H9 (cell line): ENCODE results near the gene C2orf72. TPM values are rescaled to one million over a fixed set of nuclear protein-coding genes. Genes with fewer than 3 reads are reported as not detected.

Experiments
- DNase-seq: peaks from one replicate; pipeline ENCODE4 v3.0.0-alpha.2; 2017
- H2AFZ ChIP-seq: one replicate; pipeline ENCODE4 v1.6.1; 2013; ENCODE audit warnings: mild to moderate bottlenecking, low read length, control low read depth, moderate library complexity
- H2AK5ac ChIP-seq: 2 replicates; pipeline ENCODE4 v1.6.1; 2013; ENCODE audit warnings: low read length, control low read depth, mixed read lengths; ENCODE audit not compliant: insufficient read length
- H2BK120ac ChIP-seq: one replicate; pipeline ENCODE4 v1.6.1; 2013; ENCODE audit warnings: low read depth, mild to moderate bottlenecking, low read length, control low read depth, inconsistent platforms; ENCODE audit not compliant: poor library complexity, severe bottlenecking
- H2BK12ac ChIP-seq: 2 replicates; pipeline ENCODE4 v1.6.1; 2013; ENCODE audit warnings: low read length, control low read depth, mixed read lengths, low read depth; ENCODE audit not compliant: insufficient read length
- H2BK15ac ChIP-seq: 2 replicates; pipeline ENCODE4 v1.6.1; 2013; ENCODE audit warnings: low read depth, low read length, control low read depth
- H2BK20ac ChIP-seq: one replicate; pipeline ENCODE4 v1.6.1; 2013; ENCODE audit warnings: low read depth, mild to moderate bottlenecking, low read length, control low read depth, inconsistent platforms; ENCODE audit not compliant: poor library complexity, severe bottlenecking
- H2BK5ac ChIP-seq: 2 replicates; pipeline ENCODE4 v1.6.1; 2013; ENCODE audit warnings: low read length, control low read depth, mixed read lengths; ENCODE audit not compliant: insufficient read length
- H3K14ac ChIP-seq: 2 replicates; pipeline ENCODE4 v1.6.1; 2013; ENCODE audit warnings: low read length, control low read depth; ENCODE audit not compliant: insufficient read depth
- H3K18ac ChIP-seq: 2 replicates; pipeline ENCODE4 v1.6.1; 2013; ENCODE audit warnings: low read depth, mild to moderate bottlenecking, mixed read lengths, low read length, control low read depth; ENCODE audit not compliant: insufficient read length
- H3K23ac ChIP-seq: 2 replicates; pipeline ENCODE4 v1.6.1; 2013; ENCODE audit warnings: low read length, control low read depth, mixed read lengths, low read depth; ENCODE audit not compliant: insufficient read length
- H3K23me2 ChIP-seq: 2 replicates; pipeline ENCODE4 v1.6.1; 2013; ENCODE audit warnings: low read depth, mild to moderate bottlenecking, mixed read lengths, low read length, control low read depth; ENCODE audit not compliant: insufficient read length, poor library complexity, severe bottlenecking
- H3K27ac ChIP-seq: 2 replicates; pipeline ENCODE4 v1.5.1; 2013; ENCODE audit warnings: low read length, control low read depth, mixed read lengths, low read depth; ENCODE audit not compliant: insufficient read length
- H3K27me3 ChIP-seq: 2 replicates; pipeline ENCODE4 v1.6.1; 2013; ENCODE audit warnings: low read length, control low read depth, inconsistent platforms; ENCODE audit not compliant: insufficient read depth
- H3K4ac ChIP-seq: 2 replicates; pipeline ENCODE4 v1.6.1; 2013; ENCODE audit warnings: low read depth, mild to moderate bottlenecking, control low read depth, inconsistent platforms, low read length, moderate library complexity
- H3K4me1 ChIP-seq: 2 replicates; pipeline ENCODE4 v1.6.1; 2013; ENCODE audit warnings: low read length, control low read depth, inconsistent platforms; ENCODE audit not compliant: insufficient read depth
- H3K4me2 ChIP-seq: 2 replicates; pipeline ENCODE4 v1.6.1; 2013; ENCODE audit warnings: low read length, control low read depth, mixed read lengths; ENCODE audit not compliant: insufficient read length, insufficient read depth
- H3K56ac ChIP-seq: 2 replicates; pipeline ENCODE4 v1.6.1; 2013; ENCODE audit warnings: low read depth, mild to moderate bottlenecking, mixed read lengths, low read length, control low read depth; ENCODE audit not compliant: insufficient read length
- H3K79me1 ChIP-seq: 2 replicates; pipeline ENCODE4 v1.6.1; 2013; ENCODE audit warnings: low read depth, mild to moderate bottlenecking, moderate library complexity, low read length, control low read depth, inconsistent platforms; ENCODE audit not compliant: insufficient read depth, poor library complexity, severe bottlenecking
- H3K79me2 ChIP-seq: 2 replicates; pipeline ENCODE4 v1.6.1; 2013; ENCODE audit warnings: low read length, control low read depth, inconsistent platforms; ENCODE audit not compliant: insufficient read depth
- H3K9ac ChIP-seq: 2 replicates; pipeline ENCODE4 v1.6.1; 2013; ENCODE audit warnings: low read length, control low read depth, mixed read lengths; ENCODE audit not compliant: insufficient read length; ENCODE audit errors: extremely low read depth
- H3K9me3 ChIP-seq: one replicate; pipeline ENCODE4 v1.6.1; 2013; ENCODE audit warnings: low read depth, low read length, inconsistent platforms; ENCODE audit not compliant: control insufficient read depth
- H3T11ph ChIP-seq: one replicate; pipeline ENCODE4 v1.6.1; 2013; ENCODE audit warnings: mild to moderate bottlenecking, low read length, control low read depth, inconsistent platforms
- H4K20me1 ChIP-seq: one replicate; pipeline ENCODE4 v1.6.1; 2013; ENCODE audit not compliant: control insufficient read depth, insufficient read length, insufficient read depth
- H4K5ac ChIP-seq: 2 replicates; pipeline ENCODE4 v1.6.1; 2013; ENCODE audit warnings: low read depth, mild to moderate bottlenecking, mixed read lengths, low read length, control low read depth; ENCODE audit not compliant: insufficient read length
- H4K8ac ChIP-seq: replicated peaks from 2 replicates; pipeline ENCODE4 v1.6.1; 2013; ENCODE audit warnings: low read length, control low read depth, mixed read lengths, low read depth; ENCODE audit not compliant: insufficient read length
- H4K91ac ChIP-seq: 2 replicates; pipeline ENCODE4 v1.6.1; 2013; ENCODE audit warnings: low read depth, mild to moderate bottlenecking, moderate library complexity, mixed read lengths, low read length, control low read depth; ENCODE audit not compliant: insufficient read length
- H3K27ac Mint-ChIP-seq, 3 experiments: 2 replicates in 2 of 3; 3 replicates in 1 of 3; pipeline ENCODE4 v1.8.0; 2020 to 2021; ENCODE audit warnings: mixed read lengths in 3 of 3, mild to moderate bottlenecking in 1 of 3, moderate library complexity in 1 of 3
- H3K27me3 Mint-ChIP-seq: 2 replicates; pipeline ENCODE4 v1.8.0; 2021; ENCODE audit warnings: low read depth, mild to moderate bottlenecking, moderate library complexity, mixed read lengths
- H3K36me3 Mint-ChIP-seq, 3 experiments: 2 replicates in 2 of 3; 3 replicates in 1 of 3; pipeline ENCODE4 v1.8.0; 2020 to 2021; ENCODE audit warnings: low read depth in 3 of 3, mixed read lengths in 3 of 3; ENCODE audit not compliant: insufficient read depth in 1 of 3
- H3K4me1 Mint-ChIP-seq, 2 experiments: 2 replicates each; pipeline ENCODE4 v1.8.0; 2020; ENCODE audit warnings: mixed read lengths in 2 of 2
- H3K4me3 Mint-ChIP-seq, 2 experiments: 2 replicates in 1 of 2; 3 replicates in 1 of 2; pipeline ENCODE4 v1.8.0; 2020 to 2021; ENCODE audit warnings: mild to moderate bottlenecking in 2 of 2, mixed read lengths in 2 of 2, moderate library complexity in 1 of 2
- H3K9me3 Mint-ChIP-seq, 2 experiments: 2 replicates in 1 of 2; 3 replicates in 1 of 2; pipeline ENCODE4 v1.8.0; 2020; ENCODE audit warnings: mild to moderate bottlenecking in 2 of 2, mixed read lengths in 2 of 2, moderate library complexity in 1 of 2
- WGBS: extraction: QIAGEN DNeasy Blood & Tissue Kit; methylation state at CpG from one replicate; pipeline ENCODE4 v1.1.7; 2013; ENCODE audit warnings: missing lambda C conversion rate, low lambda C conversion rate, mixed read lengths; ENCODE audit not compliant: insufficient read length; ENCODE audit errors: extremely low coverage; 5-methylcytosine and 5-hydroxymethylcytosine counted together
- total RNA-seq: library from RNA; stranded (reverse); gene quantifications from 2 replicates; pipeline ENCODE4 v1.2.1, GENCODE V29; 2021
- TF ChIP-seq, protein P1 (sequence below): fragments of 200-600 bp; sonication (generic); conservative IDR thresholded peaks from 3 replicates; pipeline ENCODE4 v1.8.0; 2021; ENCODE audit warnings: antibody characterized with exemption, mild to moderate bottlenecking

Gene C2orf72
- total RNA-seq, 1 experiment from 2014 or later = 1.0 TPM

DNA sequence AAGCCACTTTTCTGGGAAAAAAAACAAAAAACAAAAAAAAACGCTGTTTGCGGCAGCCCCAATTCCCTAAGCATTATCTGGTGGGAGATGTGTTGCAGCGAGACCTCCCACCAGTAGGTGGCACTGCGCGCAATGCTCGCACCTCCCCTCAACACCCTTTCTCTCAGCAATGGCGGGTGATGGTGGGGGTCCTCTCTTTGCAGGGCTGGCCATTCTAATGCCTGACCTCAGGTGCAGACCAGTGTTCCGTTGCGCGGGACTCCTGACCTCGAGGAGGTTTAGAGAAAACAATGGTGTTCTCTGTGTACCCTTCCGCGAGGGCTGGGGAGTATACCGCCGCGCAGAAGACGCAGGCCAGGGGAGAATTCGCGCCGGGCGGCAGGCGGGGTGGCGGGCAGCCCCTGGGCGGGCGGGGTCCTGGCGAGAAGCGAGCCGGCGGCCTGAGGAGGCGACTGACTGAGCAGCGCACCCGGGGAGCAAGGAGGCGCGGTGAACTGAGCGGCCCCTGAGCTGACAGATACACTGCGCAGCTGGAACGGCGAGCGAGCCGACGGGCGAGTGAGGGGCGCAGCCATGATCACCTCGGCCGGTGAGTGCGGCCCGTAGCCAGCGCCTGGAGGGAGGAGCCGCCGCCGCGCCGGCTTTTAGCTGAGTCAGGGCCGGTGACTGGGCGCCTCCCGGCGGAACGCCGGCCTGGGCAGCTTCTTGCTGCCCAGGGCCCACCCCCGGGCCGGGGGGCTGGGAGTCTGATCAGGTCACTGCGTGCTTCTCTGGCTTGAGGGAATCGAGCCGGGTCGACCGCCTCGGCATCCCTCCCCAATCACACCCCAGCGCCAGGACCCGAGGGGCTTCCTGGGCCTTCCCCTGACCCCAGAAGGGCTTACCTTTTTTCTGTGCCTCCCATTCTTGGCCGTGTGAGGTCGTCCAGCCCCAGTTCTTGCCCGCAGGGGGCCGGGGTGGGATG, 19.4 kb downstream of the C2orf72 start, which contains the start of gene PSMD1:
PSMD1 (plus strand) TSS at position 415 of the 964 bp plus-strand sequence; CDS start at position 574, 159 bp downstream.
- no peak within 1 kb of the TSS for H2AFZ ChIP-seq
- no peak within 1 kb of the TSS for H4K91ac ChIP-seq
- no peaks in the 10 kb centered on the region for H4K20me1 ChIP-seq
- H3K4me1 Mint-ChIP-seq = peaks cover 20 to 30% of the 10 kb centered on the region in 2 experiments
- H3K27me3 Mint-ChIP-seq = peaks cover 34% of the 10 kb centered on the region
- H3K9me3 Mint-ChIP-seq = no peaks in the 10 kb centered on the region; a peak in 1 of 5 replicates
- H3K23me2 ChIP-seq = peaks cover 6% of the 10 kb centered on the region
- H2BK20ac ChIP-seq = no peak within 1 kb of the TSS
- TF ChIP-seq, protein P1, sequence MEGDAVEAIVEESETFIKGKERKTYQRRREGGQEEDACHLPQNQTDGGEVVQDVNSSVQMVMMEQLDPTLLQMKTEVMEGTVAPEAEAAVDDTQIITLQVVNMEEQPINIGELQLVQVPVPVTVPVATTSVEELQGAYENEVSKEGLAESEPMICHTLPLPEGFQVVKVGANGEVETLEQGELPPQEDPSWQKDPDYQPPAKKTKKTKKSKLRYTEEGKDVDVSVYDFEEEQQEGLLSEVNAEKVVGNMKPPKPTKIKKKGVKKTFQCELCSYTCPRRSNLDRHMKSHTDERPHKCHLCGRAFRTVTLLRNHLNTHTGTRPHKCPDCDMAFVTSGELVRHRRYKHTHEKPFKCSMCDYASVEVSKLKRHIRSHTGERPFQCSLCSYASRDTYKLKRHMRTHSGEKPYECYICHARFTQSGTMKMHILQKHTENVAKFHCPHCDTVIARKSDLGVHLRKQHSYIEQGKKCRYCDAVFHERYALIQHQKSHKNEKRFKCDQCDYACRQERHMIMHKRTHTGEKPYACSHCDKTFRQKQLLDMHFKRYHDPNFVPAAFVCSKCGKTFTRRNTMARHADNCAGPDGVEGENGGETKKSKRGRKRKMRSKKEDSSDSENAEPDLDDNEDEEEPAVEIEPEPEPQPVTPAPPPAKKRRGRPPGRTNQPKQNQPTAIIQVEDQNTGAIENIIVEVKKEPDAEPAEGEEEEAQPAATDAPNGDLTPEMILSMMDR = peak; percentile 94
- H2BK12ac ChIP-seq = no peak within 1 kb of the TSS
- peaks cover 5 to 7% (median 6%) of the 10 kb centered on the region in 3 experiments; a peak in 6 of 7 replicates for H3K36me3 Mint-ChIP-seq
- H3K14ac ChIP-seq = peak within 1 kb of the TSS; percentile 79
- no CpG with 5 or more reads among the region's 73 CpGs for WGBS
- peak within 1 kb of the TSS; percentile 100 for H3K27ac Mint-ChIP-seq
- peak within 1 kb of the TSS; percentile 99 for H3K4me2 ChIP-seq
- no peak within 1 kb of the TSS for H4K8ac ChIP-seq
- no peak within 1 kb of the TSS for H3K4ac ChIP-seq
- peak; percentile 93 for DNase-seq
- H2BK5ac ChIP-seq = peak within 1 kb of the TSS; percentile 31
- H3K4me3 Mint-ChIP-seq = peak within 1 kb of the TSS; percentile 91 to 96
- peak within 1 kb of the TSS; percentile 88 for H3K18ac ChIP-seq
- peak within 1 kb of the TSS; percentile 80 for H3K9ac ChIP-seq
- H4K5ac ChIP-seq = peak within 1 kb of the TSS; percentile 65
- H3K79me1 ChIP-seq = peaks cover 2% of the 10 kb centered on the region
- no peaks in the 10 kb centered on the region; the same call in 1 of the 2 replicates for H3K4me1 ChIP-seq
- no peak within 1 kb of the TSS for H2BK15ac ChIP-seq
- H3K79me2 ChIP-seq = peaks cover 31% of the 10 kb centered on the region; the same call in 1 of the 2 replicates
- H3K23ac ChIP-seq = no peak within 1 kb of the TSS
- H3K27ac ChIP-seq = no peak within 1 kb of the TSS
- H2AK5ac ChIP-seq = no peak within 1 kb of the TSS
- no peak within 1 kb of the TSS for H3K56ac ChIP-seq
- no peak within 1 kb of the TSS for H3T11ph ChIP-seq
- no peaks in the 10 kb centered on the region for H3K9me3 ChIP-seq
- no peak within 1 kb of the TSS for H2BK120ac ChIP-seq
- H3K27me3 ChIP-seq = peaks cover 1% of the 10 kb centered on the region; the same call in 1 of the 2 replicates
